HL-60 (cell line): ENCODE results near the gene TFPI.
A peak's percentile ranks its signal among the peaks of the same experiment; 100 is the strongest.

ENCODE experiments used
- DNase-seq, 2 experiments: peaks; one replicate each; pipeline ENCODE4 v3.0.0-alpha.2; 2010 to 2020; ENCODE audit warnings: low read depth in 1 of 2, low spot score in 1 of 2
- H3K27ac ChIP-seq: fragments of 250-450 bp; sonication (Bioruptor Pico); replicated peaks from 2 replicates; pipeline ENCODE4 v1.5.1; 2020; ENCODE audit warnings: mild to moderate bottlenecking, moderate library complexity
- H3K27me3 ChIP-seq: fragments of 250-450 bp; sonication (Bioruptor Pico); 2 replicates; pipeline ENCODE4 v1.5.1; 2021; ENCODE audit warnings: mild to moderate bottlenecking, moderate library complexity; ENCODE audit not compliant: insufficient read depth, poor library complexity, severe bottlenecking
- H3K4me3 ChIP-seq: replicated peaks from 2 replicates; pipeline ENCODE4 v1.5.1; 2011; ENCODE audit warnings: mild to moderate bottlenecking, control low read depth, low read length; ENCODE audit not compliant: insufficient read depth
- CTCF ChIP-seq: IDR thresholded peaks from one replicate; pipeline ENCODE4 v1.5.1; 2011; ENCODE audit warnings: low read length, control low read depth, inconsistent platforms; ENCODE audit not compliant: insufficient read depth
- GABPA ChIP-seq: IDR thresholded peaks from 2 replicates; pipeline ENCODE4 v1.6.1; 2012; ENCODE audit warnings: low read depth
- POLR2AphosphoS5 ChIP-seq: IDR thresholded peaks from 2 replicates; pipeline ENCODE4 v1.6.1; 2012; ENCODE audit warnings: low read depth
- REST ChIP-seq: IDR thresholded peaks from 2 replicates; pipeline ENCODE4 v1.6.1; 2012; ENCODE audit warnings: low read depth; ENCODE audit not compliant: insufficient replicate concordance
- SPI1 ChIP-seq: IDR thresholded peaks from 2 replicates; pipeline ENCODE4 v1.6.1; 2012; ENCODE audit warnings: low read depth, mild to moderate bottlenecking, borderline replicate concordance

Gene TFPI

DNA sequence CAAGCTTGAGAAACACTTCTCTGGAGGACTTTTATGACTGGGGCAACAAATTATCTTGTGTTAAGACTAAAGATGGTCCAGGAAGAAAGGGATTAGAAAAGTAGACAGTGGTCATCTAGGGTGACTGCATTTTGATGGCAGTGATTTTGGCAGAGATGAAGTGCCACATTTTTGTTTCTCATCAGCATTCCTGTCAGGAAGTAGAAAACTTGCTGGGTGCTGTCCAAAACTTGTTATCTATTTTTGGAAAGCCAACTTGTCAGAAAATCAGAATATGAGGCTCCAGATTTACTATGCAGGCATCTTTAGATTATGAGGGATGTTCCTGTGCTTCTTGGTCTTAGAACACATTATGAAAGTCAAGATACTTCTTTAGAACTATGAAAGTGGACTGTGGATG lies 77.2 kb downstream of the TFPI start:
- no peaks in the 10 kb centered on the region for H3K27me3 ChIP-seq
- H3K27ac ChIP-seq = no peak overlapping the region
- no peak for TF ChIP-seq CTCF
- no peak for TF ChIP-seq POLR2AphosphoS5
- no peak for TF ChIP-seq REST
- no peak for TF ChIP-seq SPI1
- no peak for DNase-seq
- H3K4me3 ChIP-seq = no peak overlapping the region

- Histone ChIP-seq H3K27ac (no peak overlapping the region; the same call in 1 of the 2 replicates), H3K27me3 (no peaks in the 10 kb centered on the region), H3K4me3 (no peak overlapping the region)
- peak in 1 of 2 experiments; percentile 20 for DNase-seq
- TF ChIP-seq REST (no peak), POLR2AphosphoS5 (no peak), SPI1 (peak; percentile 65), GABPA (no peak), CTCF (no peak)
Observed at GRCh38 chr2:187475499-187476248, 78.6 kb downstream of the TFPI start.

GRCh38 chr2:187470698-187471097 lies 83.5 kb downstream of the TFPI start:
- H3K4me3 ChIP-seq = no peak overlapping the region
- TF ChIP-seq POLR2AphosphoS5 = no peak
- TF ChIP-seq REST = no peak
- TF ChIP-seq GABPA = no peak
- TF ChIP-seq CTCF = no peak
- no peak for TF ChIP-seq SPI1
- H3K27ac ChIP-seq = no peak overlapping the region
- no peaks in the 10 kb centered on the region for H3K27me3 ChIP-seq
- no peak for DNase-seq
